NCI-H2107 treated with DMSO at 0.1 percent for 48 hours (cell line): ENCODE results near the gene TRIM8.

Experiments
- DNase-seq: peaks from one replicate; lab custom pipeline; 2025; ENCODE audit not compliant: unreplicated experiment; lab: John Stamatoyannopoulos, UW

TRIM8 gene

GRCh38 chr10:102631525-102632393 lies 12.5 kb upstream of the TRIM8 start:
- no peak for DNase-seq

DNA sequence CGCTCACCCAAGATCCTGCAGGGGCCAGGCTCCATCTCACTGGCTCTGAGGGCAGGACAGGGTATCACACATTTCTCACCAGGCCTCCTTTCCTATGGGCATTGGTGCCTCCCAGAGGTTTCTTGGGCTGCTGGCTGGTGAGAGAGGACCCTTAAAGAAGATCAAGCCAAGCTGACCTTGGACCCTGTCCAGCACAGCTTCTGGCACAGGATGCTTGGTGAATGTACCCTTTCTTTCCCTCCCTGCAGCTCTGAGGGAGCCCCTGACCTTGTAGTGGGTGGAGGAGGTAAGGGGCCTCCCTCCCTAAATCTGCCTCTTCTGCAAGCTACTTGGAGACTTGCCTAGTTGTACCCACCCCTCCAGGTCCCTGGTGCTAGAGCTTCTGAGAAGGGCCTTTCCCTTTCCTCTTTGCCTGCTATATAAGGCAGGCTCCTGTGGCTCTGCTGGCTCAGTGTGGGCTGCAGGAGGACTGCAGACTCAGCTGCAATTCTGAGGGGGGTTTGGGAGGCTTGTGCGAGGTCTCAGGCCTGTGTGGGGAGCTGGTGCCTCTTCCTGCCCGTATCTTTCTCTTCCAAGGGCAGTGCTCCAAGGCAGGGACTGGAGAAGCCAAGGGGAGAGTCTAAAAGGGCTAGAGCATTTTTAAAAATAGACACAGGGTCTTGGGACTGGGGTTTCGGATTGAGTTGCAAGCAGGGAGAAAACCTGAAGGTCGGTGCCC lies 11.7 kb upstream of the TRIM8 start:
- no peak for DNase-seq

DNA sequence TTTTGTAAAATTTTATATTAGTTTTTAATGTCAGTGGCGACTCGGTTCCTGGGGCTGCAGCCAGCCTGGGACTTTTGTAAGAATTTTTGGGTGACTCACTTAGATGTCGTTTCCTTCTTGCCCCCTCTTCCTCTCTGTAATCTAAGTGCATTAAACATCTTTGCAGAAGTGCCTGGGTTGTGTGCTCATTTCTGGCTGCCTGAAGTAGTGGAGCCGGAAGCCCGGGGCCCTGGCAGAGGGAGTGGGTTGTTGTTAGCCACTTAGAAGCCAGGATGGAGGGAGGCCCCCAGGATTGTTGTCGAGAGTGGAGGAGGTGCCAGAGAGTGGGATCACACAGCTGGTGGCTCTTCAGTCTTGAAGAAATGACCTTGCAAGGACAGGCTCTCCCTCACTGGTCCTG lies 11.0 kb upstream of the TRIM8 start:
- no peak for DNase-seq

DNA sequence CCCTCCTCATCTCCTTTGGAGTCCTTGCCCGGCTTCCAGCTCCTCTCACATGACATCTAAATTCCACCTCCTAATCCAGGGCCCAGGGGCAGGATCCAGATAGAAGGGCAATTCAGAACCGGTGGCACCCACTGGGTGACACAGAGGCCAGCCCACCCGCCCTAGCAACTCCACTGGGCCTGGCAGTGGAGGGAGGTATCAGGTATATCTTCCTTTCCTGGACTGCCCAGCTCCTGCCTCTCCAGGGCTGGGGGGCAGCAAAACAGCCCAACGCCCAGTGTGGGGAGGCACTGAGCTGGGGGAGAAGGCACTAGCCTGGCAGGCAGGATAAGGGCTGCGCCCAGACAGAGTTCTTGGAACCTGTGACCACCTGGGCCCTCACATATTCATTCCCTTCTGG lies 10.4 kb upstream of the TRIM8 start:
- no peak for DNase-seq

DNA sequence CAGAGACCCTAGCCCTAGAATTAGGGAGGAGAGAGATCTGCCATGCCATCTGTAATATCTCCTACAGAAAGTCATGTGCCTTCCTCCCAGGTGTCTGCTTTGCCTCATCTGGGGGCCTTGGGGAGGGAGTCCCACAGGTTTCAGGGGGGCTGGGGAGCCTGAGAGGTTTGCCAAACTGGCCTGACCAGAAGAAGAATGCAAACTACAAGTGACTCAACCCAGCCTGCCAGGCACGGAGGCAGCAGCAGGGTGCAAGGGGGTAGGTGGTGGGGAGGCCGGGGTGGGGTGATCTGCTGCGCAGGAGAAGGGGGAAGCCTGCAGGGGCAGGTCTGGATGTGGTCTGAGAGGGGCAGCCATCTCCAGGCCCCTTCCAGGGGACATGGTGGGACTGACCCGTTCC lies 9.6 kb upstream of the TRIM8 start:
- DNase-seq = no peak

DNA sequence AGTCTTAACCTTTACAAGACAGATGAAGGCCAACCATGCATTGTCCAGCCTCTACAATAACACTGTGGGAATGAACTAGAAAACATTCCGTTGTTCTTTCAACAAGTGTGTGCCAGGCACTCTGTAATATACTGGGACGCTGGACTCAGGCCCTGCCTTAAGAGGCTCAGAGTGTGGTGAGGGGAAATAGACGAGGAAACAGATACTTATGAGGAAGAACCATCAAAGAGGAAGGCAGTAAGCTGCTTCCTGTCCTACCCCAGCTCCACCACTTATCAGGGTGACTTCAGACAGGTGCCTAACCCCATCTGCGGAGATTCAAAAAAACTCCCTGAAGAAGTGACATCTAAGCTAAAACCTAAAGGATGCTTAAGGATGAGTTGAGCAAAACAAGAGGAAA lies 8.9 kb upstream of the TRIM8 start:
- no peak for DNase-seq

DNA sequence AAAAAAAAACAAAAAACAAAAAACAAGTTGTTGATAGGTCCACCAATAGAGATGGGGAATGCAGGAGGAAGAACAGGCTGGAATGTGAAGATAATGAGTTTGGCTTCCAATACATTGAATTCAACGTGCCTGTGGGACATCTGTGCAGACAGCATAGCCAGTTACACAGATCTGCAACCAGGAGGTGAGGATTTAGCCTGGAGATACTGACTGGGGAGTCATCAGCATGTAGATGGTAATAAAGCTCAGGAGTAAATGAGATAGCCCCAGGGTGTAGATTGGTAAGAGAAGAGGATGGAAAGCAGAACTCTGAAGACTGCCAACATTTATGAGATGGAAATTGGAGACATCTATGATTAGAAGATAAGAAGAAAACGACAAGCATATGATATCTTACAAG lies 4.7 kb upstream of the TRIM8 start:
- no peak for DNase-seq

DNA sequence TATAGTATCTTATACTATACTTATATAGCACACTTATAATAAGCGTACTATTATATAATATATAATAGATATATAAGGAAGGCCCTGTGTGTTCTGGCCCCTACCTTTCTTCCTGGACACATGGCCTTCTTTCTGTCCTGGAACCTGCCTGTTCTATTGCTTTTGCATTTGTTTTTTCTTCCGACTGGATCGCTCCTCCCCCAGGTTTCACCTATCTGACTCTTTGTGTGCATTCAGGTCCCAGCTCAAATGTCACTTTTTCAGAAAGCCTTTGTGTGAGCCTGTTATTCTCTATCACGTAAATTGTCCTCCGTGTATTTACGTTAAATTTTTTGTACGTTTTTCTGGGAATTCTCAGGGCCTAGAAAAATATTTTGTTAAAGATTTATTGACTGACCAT lies 2.9 kb upstream of the TRIM8 start:
- peak; percentile 69 for DNase-seq

- DNase-seq = peak; percentile 73
Observed at GRCh38 chr10:102641880-102642735, 2.2 kb upstream of the TRIM8 start.

- DNase-seq = no peak
Observed at GRCh38 chr10:102642736-102643335, 1.4 kb upstream of the TRIM8 start.

DNA sequence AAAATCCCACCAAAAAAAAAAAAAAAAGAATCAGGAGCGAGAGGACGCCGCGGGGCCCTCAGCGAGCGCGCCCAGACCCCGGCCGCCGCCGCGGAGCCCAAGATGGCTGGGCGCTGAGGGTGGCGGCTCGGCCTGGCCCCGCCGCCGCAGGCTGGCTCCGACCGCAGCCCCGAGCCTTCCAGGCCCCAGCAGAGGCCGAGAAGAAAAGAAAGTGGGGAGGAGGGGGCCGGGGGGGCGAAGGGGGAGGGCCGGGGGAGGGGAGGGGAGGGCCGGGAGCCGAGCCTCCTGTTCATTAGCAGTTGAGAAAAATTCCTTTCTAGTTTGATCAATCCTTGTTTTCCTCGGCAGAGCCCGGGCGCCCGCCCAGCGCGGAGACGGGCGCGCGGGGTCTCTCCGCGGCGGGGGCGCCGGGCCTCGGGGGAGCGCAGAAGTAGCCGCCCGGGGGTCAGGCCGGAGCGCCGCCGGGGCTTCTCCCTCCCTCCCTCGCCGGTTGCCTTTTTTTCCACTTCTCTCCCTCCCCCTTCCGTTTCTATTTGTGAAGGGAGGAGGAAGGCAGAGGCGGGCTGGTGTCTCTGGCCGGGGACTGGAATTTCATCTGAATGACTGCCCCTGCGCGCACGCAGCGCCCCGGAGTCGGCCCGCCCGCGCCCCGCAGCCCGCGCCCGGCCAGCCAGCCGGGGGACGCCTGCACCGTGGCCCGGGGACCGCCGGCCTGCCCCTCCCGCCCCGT lies 778 bp upstream of the TRIM8 start:
- peak; percentile 59 for DNase-seq

- DNase-seq = peak; percentile 48
Observed at GRCh38 chr10:102644646-102645387, 538 bp downstream of the TRIM8 start.

GRCh38 chr10:102645388-102645740 lies 1.1 kb downstream of the TRIM8 start:
- DNase-seq = peak; percentile 10

DNA sequence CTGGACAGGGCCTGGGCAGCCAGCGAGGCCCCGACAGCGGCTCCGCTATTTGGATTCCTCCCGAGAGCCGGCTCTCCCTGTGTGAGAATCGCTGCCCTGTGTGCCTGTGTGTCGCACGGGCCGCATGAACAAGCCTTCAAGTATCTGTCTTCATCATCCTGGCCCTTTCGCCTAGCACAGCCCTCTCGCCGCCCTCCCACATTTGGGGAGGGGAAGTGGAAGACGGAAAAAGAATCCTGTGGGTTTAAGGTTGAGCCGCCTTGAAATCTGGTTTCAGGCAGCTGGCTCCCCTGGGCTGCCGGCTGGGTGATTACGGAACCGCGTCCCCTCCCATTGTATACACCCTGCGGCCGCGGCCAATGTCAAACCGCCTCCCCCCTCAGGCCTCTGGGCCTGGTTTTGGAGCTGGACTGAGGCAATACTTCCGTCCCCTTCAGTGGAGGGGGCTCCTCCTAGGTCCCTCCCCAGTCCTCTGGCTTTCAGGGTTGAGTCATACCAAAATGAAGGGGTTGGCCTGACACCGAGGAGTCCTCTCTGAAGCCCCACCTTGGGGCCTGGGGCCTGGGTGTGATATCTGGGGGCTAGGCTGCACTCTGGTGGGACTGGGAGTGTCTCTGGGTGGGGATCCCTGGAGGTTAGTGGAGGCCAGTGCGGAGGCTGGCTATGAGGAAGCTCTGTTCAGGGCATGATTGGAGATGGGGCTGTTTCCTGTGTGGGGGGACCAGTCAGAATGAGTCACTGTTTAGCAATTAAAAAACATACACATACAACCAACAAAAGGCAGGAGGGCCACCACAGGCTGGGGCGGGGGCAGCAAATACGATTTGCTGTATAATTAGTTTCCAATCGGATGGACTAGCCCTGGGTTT lies 1.7 kb downstream of the TRIM8 start:
- peak; percentile 35 for DNase-seq

DNA sequence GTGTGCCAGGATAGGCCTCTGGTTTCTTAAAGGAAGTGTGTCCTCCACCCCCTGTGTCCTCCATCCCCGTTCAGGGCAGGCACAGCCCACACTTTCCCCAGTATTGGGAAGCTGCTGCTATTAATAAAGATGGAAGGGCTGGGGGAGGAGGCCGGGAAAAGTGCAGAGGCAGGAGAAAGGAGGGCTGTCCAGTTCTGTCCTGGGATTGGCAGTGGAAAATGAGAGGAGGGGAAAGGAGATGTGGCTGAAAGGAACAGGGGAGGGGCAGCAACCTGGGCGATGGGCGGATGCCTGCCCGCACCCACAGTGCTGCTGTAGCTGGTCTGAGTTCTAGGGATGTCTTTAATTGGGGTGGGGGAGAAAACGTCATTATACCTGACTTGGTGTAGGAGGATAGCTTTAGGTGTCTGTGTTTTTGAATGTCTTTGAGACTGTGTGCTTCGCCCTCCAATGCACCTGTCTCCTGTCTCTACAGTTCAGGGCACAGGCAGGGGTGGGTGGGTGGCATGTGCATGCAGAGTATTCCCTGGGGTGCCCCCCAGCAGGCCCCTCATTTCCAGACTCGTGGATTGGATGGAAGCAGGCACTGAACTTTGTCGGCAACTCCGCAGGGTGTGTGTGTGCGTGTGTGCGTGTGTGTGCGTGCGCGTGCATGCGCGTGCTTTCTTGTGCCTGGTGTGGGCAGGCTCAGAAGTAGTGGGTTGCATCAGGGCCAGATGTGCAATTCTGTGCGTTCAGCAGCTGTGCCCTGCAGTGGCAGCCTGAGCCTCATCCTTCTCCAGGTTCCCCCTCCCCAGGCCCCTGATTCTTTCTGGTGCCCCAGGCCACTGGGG lies 2.5 kb downstream of the TRIM8 start:
- DNase-seq = no peak

- no peak for DNase-seq
Observed at GRCh38 chr10:102647443-102648268, 3.4 kb downstream of the TRIM8 start.

- DNase-seq = no peak
Observed at GRCh38 chr10:102648269-102648888, 4.1 kb downstream of the TRIM8 start.
